Germinal center (tissue), 1 donor: Measurements from ENCODE around the gene HLA-B.
A peak's percentile ranks its signal among the peaks of the same experiment; 100 is the strongest.
"Not testable (repeated sequence)": the region's sequence is repeated elsewhere in the genome, so short reads cannot be mapped to it uniquely, and the experiment has no call there.

Source experiments
- DNase-seq: peaks from one replicate; pipeline ENCODE4 v3.0.0; 2012; ENCODE audit warnings: mixed read lengths, low spot score

The HLA-B gene

GRCh38 chr6:31383149-31383548 is 26.2 kb upstream of the HLA-B start:
- DNase-seq, result no peak

GRCh38 chr6:31381666-31382065 is 24.7 kb upstream of the HLA-B start:
- DNase-seq, result no peak

DNA sequence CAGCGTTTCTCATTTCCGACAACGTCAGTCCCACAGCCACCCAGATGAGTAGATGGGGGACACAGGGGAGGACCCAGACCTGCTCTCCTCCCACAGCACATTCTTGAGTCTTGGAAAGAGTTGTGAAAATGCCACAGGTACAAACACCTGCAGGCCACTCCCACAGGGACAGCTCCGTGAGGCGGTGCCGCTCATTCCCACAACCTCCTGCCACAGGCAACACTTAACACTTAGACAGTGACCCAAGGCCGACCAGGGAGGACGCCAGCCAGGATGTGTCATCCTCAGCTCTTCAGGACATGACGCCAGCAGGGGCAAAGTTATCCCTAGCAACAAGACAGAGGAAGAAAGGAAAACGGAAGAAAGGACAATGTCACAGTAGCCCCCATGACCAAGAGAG is 22.9 kb upstream of the HLA-B start:
- no peak for DNase-seq

DNA sequence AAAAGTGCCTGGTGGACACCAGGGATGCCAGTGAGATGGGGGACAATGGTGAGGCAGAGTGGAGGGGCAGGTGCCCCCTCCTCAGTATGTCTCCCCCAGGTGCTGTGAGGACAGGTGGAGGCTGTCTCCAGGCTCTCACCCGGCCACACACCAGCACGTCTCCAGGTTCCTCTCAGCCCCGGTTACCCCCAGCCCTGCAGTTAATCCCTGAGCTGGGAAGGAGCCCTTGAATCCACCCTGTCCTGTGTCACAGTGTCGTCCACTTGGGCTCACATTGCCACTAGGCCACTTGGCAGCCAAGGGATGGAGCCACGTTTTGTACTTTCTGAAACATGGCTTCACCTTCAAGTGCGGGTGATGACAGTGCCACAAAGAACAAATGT is 21.7 kb upstream of the HLA-B start:
- no peak for DNase-seq

DNA sequence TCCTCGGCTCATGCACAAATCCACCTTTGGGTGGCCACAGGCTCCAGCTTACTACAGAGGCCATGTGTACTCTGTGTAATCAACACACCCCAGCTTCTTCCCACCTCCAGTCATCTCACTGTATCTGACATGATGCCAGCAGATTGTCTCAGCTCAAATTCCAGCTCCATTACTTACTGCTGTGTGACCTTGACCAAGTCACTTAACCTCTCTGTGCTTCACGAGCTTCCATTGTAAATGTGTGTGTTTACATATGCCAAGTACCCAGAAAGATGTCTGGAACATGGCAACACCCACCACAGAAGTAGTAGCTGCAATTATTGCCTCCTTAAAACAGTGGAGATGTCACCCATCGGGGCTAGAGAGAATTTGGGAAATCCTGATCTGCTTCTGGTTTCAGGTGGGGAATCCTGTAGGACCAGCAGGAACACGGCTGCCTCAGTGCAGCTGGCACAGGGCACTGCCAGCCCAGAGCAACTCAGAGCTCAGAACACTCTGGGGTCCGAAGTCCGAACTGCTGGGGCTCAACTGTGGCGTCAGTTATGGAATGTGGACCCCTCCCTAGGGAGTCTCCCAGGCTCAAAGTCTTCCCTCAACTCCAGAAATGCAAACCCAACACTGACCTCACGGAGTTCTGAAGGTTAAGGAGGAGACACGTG is 21.2 kb upstream of the HLA-B start:
- DNase-seq, result no peak

DNA sequence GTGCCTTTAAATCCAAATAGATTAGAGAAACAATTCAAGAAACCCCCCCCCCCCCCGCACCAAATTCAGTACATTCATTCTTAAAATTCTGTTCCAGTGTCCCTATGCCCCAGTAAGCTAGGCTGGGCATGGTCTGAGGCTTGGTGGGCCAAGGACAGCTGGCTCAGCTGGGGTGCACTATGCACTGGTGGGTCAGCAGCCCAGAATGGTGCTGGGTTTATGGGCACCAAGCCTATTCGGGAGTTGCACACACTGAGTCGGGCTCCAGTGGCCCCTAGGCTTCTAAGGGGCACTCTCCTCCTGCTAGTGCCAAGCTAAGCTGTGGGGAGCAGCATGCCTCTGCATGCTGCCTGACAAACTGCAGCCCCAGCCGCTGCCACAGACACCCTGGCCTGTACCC is 20.1 kb upstream of the HLA-B start:
- DNase-seq, result no peak

DNA sequence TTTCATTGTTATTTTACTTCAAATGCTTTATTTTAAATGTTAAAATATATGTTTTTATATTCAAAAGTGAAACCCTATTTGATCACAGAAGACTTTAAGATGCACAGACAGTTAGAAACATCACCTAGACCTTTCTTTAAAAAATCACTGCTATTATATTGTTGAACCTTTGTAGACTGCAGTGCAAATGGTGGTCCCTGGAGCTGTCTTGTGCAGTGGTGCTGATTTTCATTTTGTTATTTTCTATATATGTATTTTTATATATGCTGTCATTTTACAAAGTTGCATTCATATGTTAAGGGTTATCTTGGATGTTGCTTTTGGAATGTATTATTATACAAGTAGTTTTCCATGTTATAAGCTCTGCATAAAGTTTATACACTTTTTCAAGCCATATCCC is 18.7 kb upstream of the HLA-B start:
- no peak for DNase-seq

- DNase-seq, result not testable (repeated sequence)
Observed at GRCh38 chr6:31374118-31374517, 17.1 kb upstream of the HLA-B start.

- DNase-seq, result no peak
Observed at GRCh38 chr6:31368461-31368860, 11.5 kb upstream of the HLA-B start.

DNA sequence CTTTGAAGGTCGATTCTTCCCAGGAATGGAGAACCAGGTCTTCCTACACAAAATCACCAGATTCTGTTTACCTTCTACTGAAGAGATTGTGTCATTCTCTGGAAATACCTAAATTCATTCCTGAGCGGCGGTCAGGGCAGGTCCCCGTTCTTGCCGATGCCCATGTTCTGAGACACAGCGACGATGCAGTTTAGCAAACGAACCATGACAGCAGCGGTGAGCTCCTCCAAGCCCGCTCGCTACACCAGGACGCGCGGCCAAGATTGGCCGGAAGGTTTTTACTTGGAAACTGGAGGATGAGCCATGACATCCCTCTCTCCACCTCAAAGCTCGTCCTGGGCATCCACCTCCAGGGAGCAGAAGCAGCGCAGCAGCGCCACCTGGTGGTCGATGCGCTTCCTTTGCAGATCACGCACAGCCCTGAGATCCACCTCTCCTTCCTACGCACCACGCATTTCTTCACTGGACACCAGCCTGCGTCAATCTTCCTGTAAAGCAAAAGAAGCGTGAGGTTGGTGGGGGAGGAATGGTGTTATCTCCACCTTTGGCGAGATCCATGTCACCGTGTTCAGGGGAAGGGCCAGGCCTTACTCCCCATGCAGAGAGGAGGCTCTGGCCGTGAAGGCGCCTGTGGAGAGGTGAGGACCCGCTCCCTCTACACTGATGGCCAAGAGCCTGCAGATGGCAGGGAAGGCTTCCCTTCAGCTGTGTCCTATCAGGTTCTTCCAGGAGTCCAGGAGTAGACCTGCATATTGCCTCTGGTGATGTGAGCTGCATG is 9.9 kb upstream of the HLA-B start:
- peak; percentile 86 for DNase-seq

- no peak for DNase-seq
Observed at GRCh38 chr6:31365864-31366263, 8.9 kb upstream of the HLA-B start.

- no peak for DNase-seq
Observed at GRCh38 chr6:31363811-31364210, 6.8 kb upstream of the HLA-B start.

DNA sequence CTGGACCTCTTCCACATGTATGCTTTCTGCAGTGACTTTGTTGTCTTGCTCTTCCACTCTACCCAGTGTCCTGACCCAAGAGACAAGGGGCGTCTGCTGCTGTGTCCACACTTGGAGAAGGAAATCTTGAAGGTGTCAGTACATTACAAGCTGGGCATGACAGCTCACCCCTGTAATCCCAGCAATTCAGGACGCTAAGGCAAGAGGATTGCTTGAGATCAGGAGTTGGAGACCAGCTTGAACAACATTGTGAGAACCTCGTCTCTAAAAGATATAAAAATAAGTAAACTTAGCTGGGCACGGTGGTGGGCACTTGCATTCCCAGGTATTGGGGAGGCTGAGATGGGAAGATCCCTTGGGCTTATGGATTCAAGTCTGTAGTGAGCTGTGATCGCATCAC is 5.8 kb upstream of the HLA-B start:
- no peak for DNase-seq

GRCh38 chr6:31359581-31359980 is 2.6 kb upstream of the HLA-B start:
- no peak for DNase-seq

GRCh38 chr6:31358302-31358701 is 1.3 kb upstream of the HLA-B start:
- DNase-seq, result no peak

GRCh38 chr6:31357886-31358285 is 907 bp upstream of the HLA-B start:
- DNase-seq, result no peak

DNA sequence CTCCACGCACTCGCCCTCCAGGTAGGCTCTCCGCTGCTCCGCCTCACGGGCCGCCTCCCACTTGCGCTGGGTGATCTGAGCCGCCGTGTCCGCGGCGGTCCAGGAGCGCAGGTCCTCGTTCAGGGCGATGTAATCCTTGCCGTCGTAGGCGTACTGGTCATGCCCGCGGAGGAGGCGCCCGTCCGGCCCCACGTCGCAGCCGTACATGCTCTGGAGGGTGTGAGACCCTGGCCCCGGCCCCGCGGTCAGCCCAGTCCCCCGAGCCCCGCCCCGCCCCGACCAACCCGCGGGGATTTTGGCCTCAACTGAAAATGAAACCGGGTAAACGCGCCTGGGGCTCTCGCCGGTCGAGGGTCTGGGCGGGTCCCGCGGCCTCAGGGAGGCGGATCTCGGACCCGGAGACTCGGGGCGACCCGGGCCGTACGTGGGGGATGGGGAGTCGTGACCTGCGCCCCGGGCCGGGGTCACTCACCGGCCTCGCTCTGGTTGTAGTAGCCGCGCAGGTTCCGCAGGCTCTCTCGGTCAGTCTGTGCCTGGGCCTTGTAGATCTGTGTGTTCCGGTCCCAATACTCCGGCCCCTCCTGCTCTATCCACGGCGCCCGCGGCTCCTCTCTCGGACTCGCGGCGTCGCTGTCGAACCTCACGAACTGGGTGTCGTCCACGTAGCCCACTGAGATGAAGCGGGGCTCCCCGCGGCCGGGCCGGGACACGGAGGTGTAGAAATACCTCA is 598 bp downstream of the HLA-B start:
- no peak for DNase-seq

DNA sequence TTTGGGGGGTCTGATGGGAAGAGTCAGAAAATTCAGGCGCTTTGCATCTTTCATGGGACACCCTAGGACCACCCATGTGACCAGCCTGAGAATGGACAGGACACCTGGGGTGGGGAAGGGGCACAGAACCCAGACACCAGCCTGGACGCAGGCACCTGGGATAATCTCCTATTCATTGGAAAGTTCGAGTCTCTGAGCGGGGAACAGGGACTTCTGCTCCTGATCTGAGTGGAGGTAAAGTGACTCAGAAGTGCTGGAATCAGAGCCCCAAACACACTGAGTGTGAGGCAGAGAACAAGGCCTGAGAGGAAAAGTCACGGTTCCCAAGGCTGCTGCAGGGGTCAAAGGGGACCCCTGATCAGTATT is 1.4 kb downstream of the HLA-B start:
- DNase-seq, result no peak

- no peak for DNase-seq
Observed at GRCh38 chr6:31354864-31355582, 2.0 kb downstream of the HLA-B start.

DNA sequence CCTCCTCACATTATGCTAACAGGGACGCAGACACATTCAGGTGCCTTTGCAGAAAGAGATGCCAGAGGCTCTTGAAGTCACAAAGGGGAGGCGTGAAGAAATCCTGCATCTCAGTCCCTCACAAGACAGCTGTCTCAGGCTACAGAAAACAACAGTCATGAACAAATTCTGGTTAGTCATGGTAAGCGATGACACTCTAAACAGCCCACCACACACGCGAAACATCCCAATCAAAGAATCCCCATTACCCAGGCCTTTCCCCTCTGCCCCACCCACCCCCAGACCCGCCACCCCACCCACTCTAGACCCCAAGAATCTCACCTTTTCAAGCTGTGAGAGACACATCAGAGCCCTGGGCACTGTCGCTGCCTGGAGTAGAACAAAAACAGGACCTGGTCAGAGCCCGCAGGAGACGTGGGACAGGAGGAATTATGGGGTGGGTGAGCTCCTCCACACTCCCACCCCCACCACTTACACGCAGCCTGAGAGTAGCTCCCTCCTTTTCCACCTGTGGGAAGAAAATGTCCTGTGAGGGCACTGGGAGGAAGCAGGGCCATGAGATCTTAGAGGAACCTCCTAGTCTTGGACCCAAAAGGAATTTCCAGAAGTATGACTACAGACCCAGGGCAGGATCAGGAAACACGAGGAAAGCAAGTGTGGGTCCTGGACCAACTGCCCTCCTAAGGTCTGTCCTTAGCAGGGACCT is 2.7 kb downstream of the HLA-B start:
- DNase-seq, result no peak

DNA sequence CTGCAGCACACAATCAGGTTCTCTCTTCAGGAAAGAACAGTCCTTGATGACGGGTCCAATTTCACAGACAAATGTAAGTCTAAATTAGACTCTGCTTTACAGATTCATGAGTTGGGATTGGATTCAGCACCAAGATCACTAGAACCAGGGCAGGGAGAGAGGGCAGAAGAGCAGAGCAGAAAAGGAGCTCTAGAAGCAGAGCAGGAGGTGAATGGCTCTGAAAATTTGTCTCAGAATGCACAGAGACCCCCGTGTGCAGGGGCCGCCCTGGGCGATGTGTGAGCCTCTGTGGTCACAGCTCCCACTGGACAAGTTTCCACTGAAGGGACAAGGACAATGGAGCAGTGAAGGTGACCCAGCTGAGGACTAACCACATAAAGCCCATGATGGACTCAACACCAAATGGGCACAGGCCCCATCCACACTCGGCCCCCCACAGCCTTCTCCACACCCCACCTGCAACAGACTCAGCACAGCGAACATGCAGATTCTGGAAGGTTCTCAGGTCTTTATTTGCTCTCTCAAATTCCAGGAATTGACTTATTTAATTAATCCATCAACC is 3.5 kb downstream of the HLA-B start:
- no peak for DNase-seq
